Pancreas (tissue), 10 donors: ENCODE measurements around the gene AGAP3. TPM values are rescaled to one million over a fixed set of nuclear protein-coding genes. Genes with fewer than 3 reads are reported as not detected.

Experiments
- ATAC-seq, 4 donors: fragments of 200-7000 bp; cut with Tn5 transposase; one replicate each; pipeline versions ENCODE4 v1.8.0 to v1.9.1; 2020; ENCODE audit warnings: mild to moderate bottlenecking in 4 of 4, moderate library complexity in 4 of 4
- DNase-seq, 6 donors: peaks; one replicate each; pipeline ENCODE4 v3.0.0-alpha.2; 2020
- FAIRE-seq: peaks from 2 replicates; lab custom pipeline; 2012; peaks lifted over from hg19 to GRCh38; lab: Jason Lieb, UNC
- H3K27ac ChIP-seq, 4 donors: fragments of 200-600 bp; sonication (generic); 1 replicate in 3 of 4; 2 replicates in 1 of 4; pipeline versions ENCODE4 v1.5.0 to v1.8.0; 2020
- H3K27me3 ChIP-seq, 4 donors: fragments of 200-600 bp; one replicate each; pipeline ENCODE4 v1.8.0; 2021
- H3K36me3 ChIP-seq, 3 donors: fragments of 200-600 bp; sonication (generic) in 1 of 3; one replicate each; pipeline versions ENCODE4 v1.5.0 to v1.8.0; 2020 to 2021
- H3K4me1 ChIP-seq, 3 donors: fragments of 200-600 bp; one replicate each; pipeline ENCODE4 v1.8.0; 2021
- H3K4me3 ChIP-seq, 4 donors: fragments of 200-600 bp; sonication (generic) in 2 of 4; one replicate each; pipeline versions ENCODE4 v1.5.0 to v1.8.0; 2020 to 2021
- H3K9me3 ChIP-seq, 4 donors: fragments of 200-600 bp; one replicate each; pipeline ENCODE4 v1.8.0; 2021
- CTCF ChIP-seq, 4 donors: fragments of 200-600 bp; sonication (generic) in 3 of 4; IDR thresholded peaks; one replicate each; pipeline versions ENCODE4 v1.5.0 to v1.8.0; 2021; ENCODE audit warnings: antibody characterized with exemption in 4 of 4
- WGBS, 2 donors: extraction: QIAGEN DNeasy Blood & Tissue Kit; methylation state at CpG; one replicate each; pipeline ENCODE4 v1.1.7; 2013; 5-methylcytosine and 5-hydroxymethylcytosine counted together
- intact Hi-C, 3 donors: fragments of 100-400 bp; cut with DNase I; formaldehyde crosslinking; loops; one replicate each; pipeline versions ENCODE4 v1.11.1 to v1.14.2; 2022
- polyA plus RNA-seq, 2 donors: library from polyadenylated mRNA; stranded (reverse); fragments of 200-250 nt; gene quantifications; one replicate each; pipeline ENCODE4 v1.2.3, GENCODE V29; 2013
- total RNA-seq, 6 donors: library from RNA; stranded (reverse); fragmentation: NEBNext Ultra II Directional in 4 of 6; extraction: Animal tissue kit (Norgen Biotek cat#: 25700) in 4 of 6; gene quantifications; one replicate each; pipeline versions ENCODE4 v1.2.1 to v1.2.4, GENCODE V29; 2021 to 2023
- donor health status: healthy with polysubstance abuse.
- donor health status: DM: no; HTN: no; CAD: no; lungs with moderate emphysema.
- donor health status: DM: no; HTN: no; CAD: no.
- donor health status: control.
- donor health status: control.
- donor health status: Bipolar disorder and iron deficiency.
- donor health status: DM: yes; HTN: yes; CAD: no.
- donor health status: DM: no; HTN: no; CAD: no.
- donor health status: DM: no; HTN: no; CAD: no.
- donor health status: DM: yes; HTN: yes; CAD: no.

The AGAP3 gene
- total and polyA plus RNA-seq, 8 donors, result 41.5 to 93.9 (median 58.4) TPM

- no peak for ATAC-seq
- TF ChIP-seq CTCF (IDR thresholded peaks at IDR 0.05), result no peak
- peak in 2 of 6 donors; percentile 22 to 75 for DNase-seq
These were observed 36.5 kb downstream of the AGAP3 start for GRCh38 chr7:151122796-151123157.

GRCh38 chr7:151123158-151123821 is 37.0 kb downstream of the AGAP3 start:
- no peaks in the 10 kb centered on the region for H3K9me3 ChIP-seq
- ATAC-seq (peak in 2 of 4 donors; percentile 1 to 5), FAIRE-seq (no peak), DNase-seq (peak in 2 of 6 donors; percentile 32 to 71)
- H3K27ac ChIP-seq, result no peak overlapping the region
- no peaks in the 10 kb centered on the region for H3K4me1 ChIP-seq
- intact Hi-C loops, result loop anchor here in 1 of 3 donors (5.0 kb wide), 2 partner anchors 49 to 184 kb away; no protein-coding TSS in a partner anchor
- peaks cover 0 to 42% (median 19%) of the 10 kb centered on the region in 3 donors for H3K36me3 ChIP-seq
- 92 to 94% methylated on average over 50 of the region's 50 CpGs for WGBS, 2 donors
- H3K27me3 ChIP-seq, result no peaks in the 10 kb centered on the region
- no peak for TF ChIP-seq CTCF (IDR thresholded peaks at IDR 0.05)
- no peak overlapping the region for H3K4me3 ChIP-seq

More at GRCh38 chr7:151122796-151123157, 36.5 kb downstream of the AGAP3 start:
- no peak overlapping the region for H3K27ac ChIP-seq
- intact Hi-C loops, result loop anchor here in 1 of 3 donors (5.0 kb wide), 2 partner anchors 50 to 185 kb away; no protein-coding TSS in a partner anchor
- no peaks in the 10 kb centered on the region for H3K9me3 ChIP-seq
- no peak overlapping the region for H3K4me3 ChIP-seq
- no peaks in the 10 kb centered on the region for H3K4me1 ChIP-seq
- peaks cover 0 to 43% (median 19%) of the 10 kb centered on the region in 3 donors for H3K36me3 ChIP-seq
- no peaks in the 10 kb centered on the region for H3K27me3 ChIP-seq
- 92 to 94% methylated on average over 28 to 29 of the region's 29 CpGs for WGBS, 2 donors
- no peak for FAIRE-seq

GRCh38 chr7:151123822-151124464 is 37.7 kb downstream of the AGAP3 start:
- no peak overlapping the region for H3K4me3 ChIP-seq
- DNase-seq (peak; percentile 75 to 93 (median 87)), ATAC-seq (peak; percentile 88 to 94 (median 90)), FAIRE-seq (no peak)
- intact Hi-C loops, result loop anchor here in 1 of 3 donors (5.0 kb wide), 2 partner anchors 48 to 183 kb away; no protein-coding TSS in a partner anchor
- H3K4me1 ChIP-seq, result no peaks in the 10 kb centered on the region
- 40 to 41% methylated on average over 24 of the region's 24 CpGs for WGBS, 2 donors
- no peaks in the 10 kb centered on the region for H3K27me3 ChIP-seq
- no peak overlapping the region for H3K27ac ChIP-seq
- H3K9me3 ChIP-seq, result no peaks in the 10 kb centered on the region
- peak; percentile 95 to 99 (median 96) for TF ChIP-seq CTCF (IDR thresholded peaks at IDR 0.05)
- H3K36me3 ChIP-seq, result peaks cover 0 to 41% (median 18%) of the 10 kb centered on the region in 3 donors

- ATAC-seq (no peak), DNase-seq (peak in 2 of 6 donors; percentile 22 to 56), FAIRE-seq (no peak)
- Histone ChIP-seq H3K4me3 (no peak overlapping the region), H3K27me3 (no peaks in the 10 kb centered on the region), H3K36me3 (peaks cover 0 to 41% (median 13%) of the 10 kb centered on the region in 3 donors), H3K9me3 (no peaks in the 10 kb centered on the region), H3K4me1 (no peaks in the 10 kb centered on the region), H3K27ac (no peak overlapping the region)
- intact Hi-C loops, result loop anchor here in 1 of 3 donors (5.0 kb wide), 2 partner anchors 48 to 183 kb away; no protein-coding TSS in a partner anchor
- 80 to 87% methylated on average over 7 of the region's 7 CpGs for WGBS, 2 donors
- TF ChIP-seq CTCF (IDR thresholded peaks at IDR 0.05), result no peak
These were observed 38.2 kb downstream of the AGAP3 start for GRCh38 chr7:151124481-151124880.
